Right hindlimb (tissue), 1 donor: Measurements from ENCODE around the gene PTCD3.

Experiments
- DNase-seq: peaks from one replicate; pipeline ENCODE4 v3.0.0-alpha.2; 2018

PTCD3 gene

GRCh38 chr2:86147793-86148192, 41.8 kb downstream of the PTCD3 start:
- no peak for DNase-seq

- no peak for DNase-seq
Observed at GRCh38 chr2:86150502-86150901, 44.5 kb downstream of the PTCD3 start.

DNA sequence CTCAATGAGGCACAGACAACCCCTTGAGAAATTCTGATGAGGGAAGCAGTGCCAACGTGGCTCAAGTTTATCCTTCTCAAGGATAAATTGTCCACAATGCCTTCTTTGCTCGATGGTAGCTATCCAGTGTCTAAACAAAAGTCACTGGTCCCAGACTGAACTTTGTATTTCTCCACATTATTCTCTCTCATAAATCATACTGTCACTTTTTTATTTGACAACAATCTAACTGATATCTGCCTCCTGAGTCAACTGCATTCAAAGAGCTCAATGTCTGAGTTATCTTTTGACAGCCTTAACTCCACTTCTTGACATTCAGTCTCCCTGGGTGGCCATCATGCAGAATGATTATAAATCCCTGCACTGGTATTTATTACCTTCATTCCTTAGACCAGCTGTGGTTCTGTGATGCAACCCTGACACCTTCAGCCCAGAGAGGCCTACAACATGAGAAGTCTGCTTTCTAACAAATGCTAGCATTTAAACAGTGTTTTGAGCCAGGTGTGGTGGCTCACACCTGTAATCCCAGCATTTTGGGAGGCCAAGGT, 51.0 kb downstream of the PTCD3 start:
- no peak for DNase-seq

- DNase-seq = no peak
Observed at GRCh38 chr2:86158286-86158685, 52.3 kb downstream of the PTCD3 start.

GRCh38 chr2:86160156-86160952, 54.3 kb downstream of the PTCD3 start:
- no peak for DNase-seq

DNA sequence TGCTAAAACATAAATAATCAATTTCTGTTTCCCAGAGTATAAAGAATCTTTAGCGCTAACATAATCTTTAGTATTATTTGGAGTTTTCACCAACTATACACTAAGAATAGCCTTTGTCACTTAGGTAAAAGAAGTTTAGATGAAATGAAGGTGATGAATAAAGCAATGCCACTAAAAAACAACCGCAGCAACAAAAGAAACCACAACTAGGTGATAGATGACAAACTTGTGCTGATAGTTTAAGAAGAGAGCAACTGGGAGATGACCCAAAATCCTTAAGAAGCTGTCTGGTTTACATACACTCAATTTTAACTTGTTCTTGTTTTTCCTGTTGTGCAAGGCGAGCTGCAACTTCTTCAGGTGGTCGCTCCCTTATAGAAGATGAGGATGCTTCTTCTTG, 64.4 kb downstream of the PTCD3 start:
- DNase-seq = no peak

- no peak for DNase-seq
Observed at GRCh38 chr2:86171295-86171694, 65.3 kb downstream of the PTCD3 start.

DNA sequence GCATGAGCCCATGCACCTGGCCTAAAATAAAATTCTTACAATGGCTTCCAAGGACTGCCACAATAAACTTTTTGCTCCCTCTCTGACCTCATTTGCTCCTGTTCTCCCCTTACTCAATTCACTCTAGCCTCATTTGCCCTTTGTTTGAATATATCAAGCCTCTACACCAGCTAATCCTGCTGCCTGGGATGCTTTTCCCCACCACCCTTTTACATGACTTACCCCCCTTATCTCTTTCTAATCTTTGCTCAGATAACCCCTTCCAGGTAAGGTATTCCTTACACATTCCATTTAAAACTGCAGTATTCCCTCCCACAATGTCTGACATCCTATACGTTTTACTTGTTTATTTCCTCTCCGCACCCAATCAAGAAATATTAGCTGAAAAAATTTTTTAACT, 66.6 kb downstream of the PTCD3 start:
- no peak for DNase-seq

DNA sequence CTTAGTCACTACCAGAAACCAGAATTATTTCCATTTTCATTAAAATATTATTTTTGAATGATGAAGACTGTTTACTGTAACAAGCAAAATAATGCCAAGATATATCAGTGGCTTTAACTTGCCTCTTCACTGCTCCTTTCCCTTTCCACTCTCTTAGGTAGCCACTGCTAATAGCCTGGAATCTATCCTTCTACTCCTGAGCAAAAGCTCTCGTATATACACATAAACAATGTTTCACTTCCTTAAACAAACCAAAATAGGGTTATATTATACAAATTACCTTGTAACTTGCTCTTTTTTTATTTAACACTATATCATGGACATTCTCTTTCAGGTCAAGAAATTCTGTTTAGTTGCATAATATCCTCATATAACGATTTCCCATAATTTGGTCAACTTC, 68.4 kb downstream of the PTCD3 start:
- no peak for DNase-seq

DNA sequence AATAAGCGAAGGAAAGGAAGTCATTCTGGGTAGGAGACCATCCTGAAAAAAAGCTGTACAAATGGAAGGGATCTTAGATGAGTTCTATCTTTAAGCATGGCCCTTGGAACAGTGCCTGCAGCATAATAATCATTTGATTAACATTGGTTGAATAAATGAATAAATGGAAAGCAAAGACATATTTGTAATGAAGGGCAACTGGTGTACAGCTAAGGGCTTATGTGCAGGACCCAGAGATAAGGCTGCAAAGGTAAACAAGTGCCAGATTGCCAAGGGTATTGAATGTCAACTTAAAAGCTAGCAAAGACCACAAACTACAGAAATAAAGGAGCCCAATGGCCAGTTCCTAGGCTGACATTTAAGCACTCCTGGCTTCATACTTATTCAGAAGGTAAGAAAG, 69.8 kb downstream of the PTCD3 start:
- DNase-seq = no peak

DNA sequence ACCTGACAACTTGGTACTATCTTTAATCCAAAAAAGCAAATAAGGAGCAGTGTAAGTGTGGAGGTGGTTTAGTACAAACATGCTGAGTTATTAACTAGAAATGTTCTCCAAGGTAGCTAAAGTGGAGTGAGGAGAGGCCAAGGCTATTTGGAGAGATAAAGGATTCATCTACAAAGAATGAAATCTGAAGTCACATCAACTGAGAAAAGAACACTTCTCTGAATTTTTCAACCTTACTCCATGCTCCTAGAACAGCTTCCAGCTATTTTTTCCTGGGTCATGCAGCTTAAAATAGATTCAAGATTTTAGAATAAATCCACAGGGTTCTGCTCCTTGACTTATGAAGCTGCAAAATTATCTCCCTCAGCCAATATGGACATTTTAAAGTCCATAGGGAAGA, 70.6 kb downstream of the PTCD3 start:
- no peak for DNase-seq

GRCh38 chr2:86185517-86186212, 79.6 kb downstream of the PTCD3 start:
- no peak for DNase-seq

- no peak for DNase-seq
Observed at GRCh38 chr2:86186431-86186830, 80.4 kb downstream of the PTCD3 start.

DNA sequence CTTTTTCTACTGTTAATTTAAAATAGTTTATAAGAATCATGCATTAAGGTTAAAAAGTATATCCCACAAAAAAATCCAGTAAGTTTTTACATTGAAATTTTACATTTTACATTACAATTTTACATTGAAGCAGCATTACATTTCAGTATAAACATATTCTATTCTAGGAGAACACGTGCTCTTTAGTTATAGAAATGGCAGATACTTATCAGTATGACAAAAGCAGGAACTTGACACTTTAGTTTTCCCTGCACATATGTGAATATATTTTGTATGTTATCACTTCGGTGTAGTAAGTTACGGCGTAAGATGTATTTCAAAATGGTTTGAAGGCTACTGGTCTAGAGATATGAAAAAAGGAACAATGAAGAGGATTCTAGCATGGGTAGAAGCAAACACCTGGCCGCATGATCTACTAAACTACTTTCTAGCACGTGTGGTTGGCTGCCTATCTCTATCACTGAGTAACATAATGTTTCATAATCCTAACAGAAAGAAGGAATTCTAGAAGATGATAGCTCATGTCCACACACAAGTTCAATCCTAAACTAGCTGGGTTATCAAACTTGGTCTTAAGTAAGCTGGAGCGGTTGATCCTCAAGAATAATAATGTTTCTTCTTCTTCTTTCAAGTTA, 83.9 kb downstream of the PTCD3 start:
- DNase-seq = no peak
